T-helper 2 cell treated with Interferon-gamma antibody and Interleukin-4, amounts not matched to agents 100 ng/mL and 5 ng/mL, for 36 hours (primary cell): ENCODE measurements around the gene POLR1A. TPM values are rescaled to one million over a fixed set of nuclear protein-coding genes. Genes with fewer than 3 reads are reported as not detected.

Experiments
- intact Hi-C: fragments of 100-400 bp; cut with micrococcal nuclease; formaldehyde crosslinking; loops from one replicate; pipeline ENCODE4 v1.15.1; 2023
- total RNA-seq: library from RNA; stranded (reverse); gene quantifications from 2 replicates; pipeline ENCODE4 v1.2.3, GENCODE V29; 2022

POLR1A gene
- total RNA-seq, 1 donor from 2014 or later = 47.2 TPM

DNA sequence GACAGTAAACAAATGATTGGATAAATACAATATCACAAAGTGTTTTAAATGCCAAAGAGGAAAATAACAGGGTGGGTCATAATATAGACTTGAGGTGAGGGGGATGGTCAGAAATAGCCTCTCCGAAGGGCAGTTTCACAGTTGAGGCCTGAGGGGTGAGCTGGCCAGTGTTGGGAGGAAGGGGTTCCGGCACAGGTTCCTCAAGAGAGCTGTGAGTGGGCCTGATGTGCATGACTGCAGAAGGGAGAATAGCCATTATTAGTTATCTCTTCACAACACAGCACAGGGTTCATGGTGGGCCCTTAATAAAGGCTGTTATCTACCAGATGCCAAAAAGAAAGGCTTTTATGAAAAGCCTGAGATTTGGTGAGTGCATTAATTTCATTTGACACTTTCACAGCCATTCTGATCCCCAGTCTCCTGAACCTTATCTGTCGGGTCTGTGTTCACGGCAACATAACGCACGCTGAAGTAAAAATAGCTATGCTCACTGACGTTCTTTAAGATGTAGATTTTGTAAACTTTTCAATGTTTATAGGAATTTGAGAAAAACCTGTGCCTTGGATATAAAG is 39.6 kb downstream of the POLR1A start:
- intact Hi-C loops = no loop called here

- intact Hi-C loops = no loop called here
Measured at GRCh38 chr2:86065512-86065911, 40.2 kb downstream of the POLR1A start.

DNA sequence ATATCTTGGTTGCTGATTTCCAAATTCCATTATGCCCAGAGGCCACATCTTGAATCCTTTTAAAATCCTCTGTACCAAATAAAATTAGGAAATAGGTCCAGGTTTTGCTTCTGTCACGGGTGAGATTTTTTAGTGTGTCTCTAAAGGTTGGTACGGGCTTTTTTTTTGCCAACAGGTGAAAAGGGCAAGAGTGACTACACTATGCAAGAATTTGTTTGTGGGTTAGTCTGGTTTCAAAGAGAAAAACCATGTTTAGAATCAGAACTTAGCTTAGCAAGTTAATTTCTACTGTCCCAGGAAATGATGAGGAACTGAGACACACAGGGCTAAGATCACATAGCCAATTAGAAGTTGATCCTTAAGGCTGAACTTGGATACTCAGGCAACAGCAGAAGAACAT is 41.7 kb downstream of the POLR1A start:
- intact Hi-C loops = no loop called here

GRCh38 chr2:86062043-86062442 is 43.6 kb downstream of the POLR1A start:
- intact Hi-C loops = no loop called here

DNA sequence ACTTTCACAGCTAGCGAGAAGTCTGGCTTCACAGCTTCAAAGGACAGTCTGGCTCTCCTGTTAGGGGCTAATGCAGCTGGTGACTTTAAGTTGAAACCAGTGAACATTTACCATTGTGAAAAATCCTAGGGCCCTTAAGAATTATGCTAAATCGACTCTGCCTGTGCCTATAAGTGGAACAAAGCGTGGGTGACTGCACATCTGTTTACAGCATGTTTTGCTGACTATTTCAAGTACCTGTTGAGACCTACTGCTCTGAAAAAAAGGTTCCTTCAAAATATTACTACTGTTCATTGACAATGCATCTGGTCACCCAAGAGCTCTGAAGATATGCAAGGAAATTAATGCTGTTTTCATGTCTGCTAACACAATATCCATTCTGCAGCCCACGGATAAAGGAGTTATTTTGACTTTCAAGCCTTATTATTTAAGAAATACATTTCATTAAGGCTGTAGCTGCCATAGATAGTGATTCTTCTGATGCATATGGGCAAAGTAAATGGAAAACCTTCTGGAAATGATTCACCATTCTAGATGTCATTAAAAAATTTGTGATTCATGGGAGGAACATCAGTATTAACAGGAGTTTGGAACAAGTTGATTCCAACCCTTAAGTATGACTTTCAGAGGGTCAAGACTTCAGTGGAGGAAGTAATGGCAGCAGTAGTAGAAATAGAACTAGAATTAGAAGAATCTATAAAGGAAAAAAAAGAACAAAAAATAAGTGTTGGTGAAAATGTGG is 48.9 kb downstream of the POLR1A start:
- intact Hi-C loops = no loop called here

DNA sequence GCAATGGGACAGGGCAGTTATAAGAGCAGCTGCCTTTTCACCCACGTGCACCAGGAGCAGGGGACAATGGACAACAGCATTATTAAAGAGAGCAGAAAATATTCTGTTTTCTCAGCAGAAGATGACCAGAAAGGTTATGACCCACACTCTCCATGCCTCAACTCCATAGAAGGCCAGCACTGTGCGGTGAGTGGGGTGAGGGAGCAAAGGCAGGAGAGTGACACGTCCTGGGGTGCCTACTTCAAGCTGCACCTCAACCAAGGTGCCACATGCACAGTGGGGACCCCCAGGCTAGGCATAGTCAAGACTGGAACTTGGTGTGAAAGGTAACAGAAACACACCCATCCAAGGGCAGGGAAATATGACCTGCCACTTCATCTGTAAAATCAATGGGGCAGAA is 50.4 kb downstream of the POLR1A start:
- intact Hi-C loops = no loop called here

- intact Hi-C loops = no loop called here
Measured at GRCh38 chr2:86054535-86055082, 51.1 kb downstream of the POLR1A start.

GRCh38 chr2:86053166-86053565 is 52.5 kb downstream of the POLR1A start:
- intact Hi-C loops = no loop called here

GRCh38 chr2:86052676-86053075 is 53.0 kb downstream of the POLR1A start:
- intact Hi-C loops = no loop called here

- intact Hi-C loops = no loop called here
Measured at GRCh38 chr2:86052265-86052664, 53.4 kb downstream of the POLR1A start.

DNA sequence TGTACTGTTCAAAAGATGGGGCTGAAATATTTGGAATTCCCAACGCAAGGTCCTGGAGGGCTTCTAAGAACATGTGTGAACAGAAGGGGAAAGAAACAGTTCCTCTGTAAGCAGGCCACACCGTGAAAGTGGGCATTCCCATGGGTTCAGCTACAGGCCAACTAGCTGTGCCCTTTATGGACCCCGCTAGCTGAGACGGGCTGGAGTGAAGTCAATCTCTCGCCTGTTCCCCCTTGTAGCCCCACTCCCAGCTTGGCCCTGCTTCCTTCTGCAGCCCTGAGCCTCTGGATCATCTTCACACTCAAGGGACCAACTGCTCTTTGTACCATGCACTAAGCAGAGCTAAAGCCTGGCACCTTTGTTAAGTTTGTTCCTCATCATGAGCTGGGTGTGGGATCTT is 55.4 kb downstream of the POLR1A start:
- intact Hi-C loops = no loop called here

GRCh38 chr2:86049529-86049928 is 56.2 kb downstream of the POLR1A start:
- intact Hi-C loops = no loop called here

DNA sequence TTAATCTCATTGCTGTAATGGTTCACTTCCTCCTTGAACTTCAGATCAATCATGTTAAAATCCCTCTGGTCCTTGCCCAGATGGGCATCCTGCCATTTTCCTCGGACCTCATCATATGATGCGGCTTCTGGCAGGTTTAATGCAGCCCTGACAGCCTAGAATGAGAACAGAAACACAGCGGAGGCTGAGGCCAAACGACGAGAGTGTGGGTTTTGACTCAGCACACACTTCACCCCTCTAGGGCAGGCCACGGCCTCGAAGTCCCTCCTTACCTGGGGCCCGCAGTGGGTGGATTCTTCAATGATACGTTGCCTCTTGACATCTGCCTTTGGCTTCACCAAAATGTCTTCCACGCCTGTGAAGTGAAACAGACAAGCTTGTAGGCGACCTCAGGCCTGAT is 56.8 kb downstream of the POLR1A start:
- intact Hi-C loops = no loop called here

DNA sequence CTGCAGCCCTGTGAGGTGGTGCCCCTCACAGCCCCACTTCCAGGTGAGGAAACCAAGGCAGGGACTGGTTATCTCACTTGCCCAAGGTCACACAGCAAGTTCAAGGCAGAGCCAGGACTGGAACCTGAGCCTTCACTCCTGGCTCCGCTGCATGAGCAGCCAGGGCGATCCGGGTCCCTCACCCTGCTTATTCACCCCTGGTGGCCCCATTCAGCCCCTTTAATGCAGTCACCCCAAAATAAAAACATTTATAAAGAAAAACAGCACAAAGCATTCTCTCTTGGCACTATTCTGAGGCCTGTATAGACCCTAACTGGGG is 57.3 kb downstream of the POLR1A start:
- intact Hi-C loops = no loop called here

GRCh38 chr2:86047575-86048382 is 57.9 kb downstream of the POLR1A start:
- intact Hi-C loops = no loop called here

DNA sequence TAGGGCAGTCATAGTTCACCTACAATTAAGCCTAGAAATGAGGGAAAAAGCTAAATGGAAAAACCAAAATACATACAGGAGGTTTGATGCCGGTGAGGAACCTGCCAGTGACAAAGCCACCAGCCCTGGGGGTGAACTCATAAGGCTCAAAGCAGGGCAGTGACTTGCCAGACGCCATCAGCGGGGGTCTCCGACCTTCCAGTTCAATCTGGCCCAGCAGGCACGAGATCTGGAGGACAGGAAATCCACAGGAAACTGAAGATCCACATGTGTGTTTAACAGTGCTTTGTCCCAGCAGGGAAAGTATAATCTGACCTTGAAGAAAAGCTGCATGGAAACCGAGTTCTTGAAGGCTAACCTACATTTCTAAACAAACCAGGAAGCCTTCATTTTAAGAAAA is 60.1 kb downstream of the POLR1A start:
- intact Hi-C loops = no loop called here

DNA sequence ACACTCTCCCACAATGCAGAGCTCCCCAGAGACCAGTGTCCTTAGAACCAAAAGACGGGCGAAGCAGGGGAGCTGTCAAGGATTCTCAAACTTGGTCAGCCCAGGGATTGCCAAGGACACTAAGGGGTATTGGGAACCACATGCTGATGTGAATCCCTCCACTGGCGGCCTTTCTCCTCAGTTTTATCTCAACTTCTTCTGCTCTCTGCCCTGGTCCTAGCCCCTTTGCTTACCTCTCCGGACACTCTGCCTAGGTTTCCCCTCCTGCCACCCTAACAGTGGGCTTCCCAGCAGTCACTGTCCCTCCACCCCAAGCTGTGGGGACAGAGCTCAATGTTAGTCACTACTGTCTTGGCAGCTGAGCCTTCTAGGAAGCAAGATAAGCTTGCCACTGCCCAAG is 61.1 kb downstream of the POLR1A start:
- intact Hi-C loops = no loop called here

GRCh38 chr2:86044045-86044444 is 61.6 kb downstream of the POLR1A start:
- intact Hi-C loops = no loop called here

- intact Hi-C loops = no loop called here
Measured at GRCh38 chr2:86042256-86043168, 63.2 kb downstream of the POLR1A start.

DNA sequence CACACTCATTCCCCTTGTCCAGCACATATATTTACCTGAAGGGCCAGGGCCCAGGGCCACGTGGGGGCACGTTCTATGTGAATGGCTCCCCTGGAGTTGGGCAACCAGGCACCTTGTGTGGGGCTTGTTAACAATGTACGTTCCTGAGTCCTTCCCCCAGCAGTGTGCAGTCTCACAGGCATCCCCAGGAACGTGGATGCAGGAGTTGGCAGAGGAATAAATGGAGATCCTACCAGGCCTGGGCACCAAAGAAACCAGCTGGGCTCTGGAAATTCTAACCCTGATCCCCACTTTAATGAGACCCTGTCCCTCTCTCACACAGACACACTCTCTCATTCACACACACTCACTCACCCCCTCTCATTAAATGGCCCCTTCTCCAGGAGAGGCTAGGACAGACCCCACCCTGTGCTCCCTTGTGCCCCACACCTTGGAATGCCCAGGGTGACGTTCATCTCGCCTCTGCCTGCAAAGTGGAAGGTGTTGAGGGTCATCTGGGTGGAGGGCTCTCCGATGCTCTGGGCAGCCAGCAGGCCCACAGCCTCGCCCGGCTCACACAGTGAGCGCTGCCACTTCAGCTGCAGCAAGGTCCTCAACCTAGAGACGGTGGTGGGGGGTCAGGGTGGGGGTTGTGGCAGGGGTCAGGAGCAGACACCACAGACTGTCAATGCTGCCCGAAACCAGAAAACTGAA is 65.6 kb downstream of the POLR1A start:
- intact Hi-C loops = loop anchor here (5.0 kb wide), 2 partner anchors 108 to 157 kb away; partner anchors contain the start of genes IMMT and MRPL35
